GM19452 (cell line): ENCODE measurements around the gene TLE3.

Experiments used
- ATAC-seq: cut with Tn5 transposase; IDR thresholded peaks from one replicate; pipeline ENCODE4 v1.9.1; 2021; ENCODE audit not compliant: unreplicated experiment

Gene TLE3

GRCh38 chr15:70084461-70084860, 13.3 kb downstream of the TLE3 start:
- no peak for ATAC-seq

DNA sequence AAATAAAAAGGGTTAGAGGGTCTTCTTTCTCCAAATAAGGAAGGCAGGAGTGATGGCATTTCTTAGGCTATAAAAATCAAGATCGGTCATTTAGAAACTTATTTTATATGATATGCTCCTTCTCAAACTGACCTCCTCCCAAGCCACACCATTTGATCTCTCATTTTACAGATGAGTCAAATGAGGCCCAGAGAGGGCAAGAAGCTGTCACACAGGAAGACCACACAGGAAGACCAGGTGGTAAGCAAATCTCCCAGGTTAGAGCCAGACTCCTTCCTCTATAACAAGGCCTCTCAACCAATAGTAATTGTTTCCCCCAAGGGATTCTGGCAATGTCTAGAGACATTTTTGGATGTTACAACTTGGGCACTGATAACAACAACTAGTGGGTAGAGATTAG, 13.8 kb downstream of the TLE3 start:
- peak; percentile 77 for ATAC-seq

GRCh38 chr15:70083418-70083817, 14.3 kb downstream of the TLE3 start:
- ATAC-seq, result no peak

DNA sequence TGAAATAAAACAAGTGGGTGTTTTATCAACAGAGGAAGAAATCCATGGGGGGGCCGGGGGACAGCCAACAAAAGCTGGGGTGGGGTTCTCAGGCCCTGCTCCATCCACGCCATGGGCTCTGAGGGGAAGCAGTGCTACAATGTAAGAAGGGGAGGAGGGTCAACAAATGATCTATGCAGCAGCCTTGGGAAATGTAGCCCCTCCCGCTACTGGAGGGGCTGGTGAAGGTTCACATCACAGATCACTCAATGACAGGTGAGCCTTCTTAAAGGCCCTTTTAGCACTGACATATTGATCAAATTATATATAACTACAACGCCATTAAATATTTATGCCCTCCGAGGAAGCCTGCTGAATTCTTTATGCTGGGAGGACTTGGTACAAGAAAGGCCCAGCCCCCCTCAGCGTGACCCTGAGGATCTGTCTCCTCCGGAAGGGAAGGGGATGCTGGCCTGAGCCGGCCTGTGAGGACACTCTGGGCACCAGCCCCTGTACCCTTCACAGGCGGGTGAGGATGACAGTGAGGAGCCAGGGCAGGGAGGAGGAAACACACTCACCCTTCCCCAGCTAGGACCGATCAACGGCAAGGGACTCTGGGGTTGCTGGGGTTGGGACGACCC, 15.3 kb downstream of the TLE3 start:
- ATAC-seq, result no peak

DNA sequence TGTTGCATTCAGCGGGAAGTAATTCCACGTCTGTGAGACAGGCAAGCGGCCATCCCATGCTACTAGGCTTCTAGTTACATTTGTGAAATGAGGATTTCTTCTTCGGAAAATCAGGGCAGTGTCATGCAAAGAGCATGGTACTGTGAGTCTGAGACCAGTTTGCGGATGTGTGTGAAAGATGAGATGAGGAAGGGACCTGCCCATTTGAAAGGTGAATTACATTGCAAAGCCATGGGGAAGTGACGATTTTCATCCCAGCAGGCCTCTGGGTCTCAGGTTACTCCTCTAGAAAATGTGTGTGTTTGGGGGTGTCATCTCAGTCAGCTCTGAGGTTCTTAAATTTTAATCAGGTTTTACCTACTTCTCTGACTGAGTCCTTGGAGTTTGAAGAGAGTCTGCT, 16.1 kb downstream of the TLE3 start:
- no peak for ATAC-seq

GRCh38 chr15:70080347-70080746, 17.4 kb downstream of the TLE3 start:
- ATAC-seq, result no peak

GRCh38 chr15:70079888-70080287, 17.8 kb downstream of the TLE3 start:
- ATAC-seq, result no peak

- ATAC-seq, result no peak
Measured at GRCh38 chr15:70078578-70079417, 18.9 kb downstream of the TLE3 start.

- ATAC-seq, result no peak
Measured at GRCh38 chr15:70077188-70078147, 20.2 kb downstream of the TLE3 start.

DNA sequence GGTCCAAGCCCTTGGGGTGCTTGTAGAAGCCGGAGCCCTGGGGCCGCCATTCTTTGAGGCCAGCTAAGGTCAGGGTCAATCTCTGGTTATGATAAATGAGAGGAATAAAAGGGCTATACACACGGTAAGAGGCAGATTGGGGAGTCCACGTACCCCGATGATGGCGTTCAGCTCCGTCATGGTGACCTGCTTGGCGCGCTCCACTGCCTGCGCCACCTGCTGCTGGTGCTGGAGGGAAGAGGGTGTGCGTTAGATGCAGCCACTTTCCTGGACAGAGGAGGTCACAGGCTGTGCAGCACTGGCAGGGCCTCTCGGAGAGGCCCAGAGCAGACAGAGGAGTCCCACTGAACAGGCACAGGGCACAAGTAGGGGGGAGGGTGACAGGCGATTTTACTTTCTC, 23.3 kb downstream of the TLE3 start:
- ATAC-seq, result no peak

DNA sequence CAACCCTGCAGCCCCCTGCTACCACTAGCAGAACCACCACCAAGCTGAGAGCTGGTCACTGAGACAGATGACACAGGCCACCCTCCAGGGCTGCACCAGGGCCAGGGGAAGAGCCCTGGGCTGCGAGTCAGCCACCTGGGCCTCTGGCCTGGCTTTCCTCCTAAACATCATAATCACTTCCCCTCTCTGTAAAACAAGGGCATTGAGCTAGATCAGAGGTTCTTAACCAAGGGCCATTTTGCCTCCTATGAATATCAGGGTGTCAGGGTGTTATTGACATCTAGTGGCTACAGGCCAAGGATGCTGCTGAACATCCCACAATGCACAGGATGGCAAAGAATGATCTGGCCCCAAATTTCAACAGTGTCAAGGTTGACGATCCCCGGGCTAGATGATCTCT, 25.2 kb downstream of the TLE3 start:
- no peak for ATAC-seq

GRCh38 chr15:70071799-70072198, 25.9 kb downstream of the TLE3 start:
- ATAC-seq, result no peak

DNA sequence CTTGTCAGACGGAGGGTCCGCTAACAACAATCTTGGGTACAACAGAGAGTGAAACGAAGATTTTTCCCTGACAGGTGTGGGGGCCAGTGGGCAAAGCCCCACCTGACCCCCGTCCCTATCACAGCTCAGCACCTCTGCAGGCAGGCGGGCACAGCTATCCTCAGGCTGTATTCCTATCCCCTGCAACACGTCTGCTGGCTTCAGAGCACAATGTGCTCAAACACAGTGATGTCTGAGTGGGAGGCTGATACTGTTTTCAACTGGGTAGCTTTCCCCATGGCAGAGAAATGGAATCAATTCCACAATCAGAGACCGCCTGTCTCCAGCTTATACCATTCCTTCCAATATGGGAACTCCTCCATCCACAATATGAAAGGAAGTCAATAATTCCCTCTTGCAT, 28.0 kb downstream of the TLE3 start:
- ATAC-seq, result no peak

- no peak for ATAC-seq
Measured at GRCh38 chr15:70068783-70069565, 28.7 kb downstream of the TLE3 start.

GRCh38 chr15:70067681-70068080, 30.0 kb downstream of the TLE3 start:
- ATAC-seq, result no peak

- ATAC-seq, result no peak
Measured at GRCh38 chr15:70067011-70067410, 30.7 kb downstream of the TLE3 start.

- ATAC-seq, result no peak
Measured at GRCh38 chr15:70066447-70066846, 31.3 kb downstream of the TLE3 start.

GRCh38 chr15:70066004-70066403, 31.7 kb downstream of the TLE3 start:
- ATAC-seq, result no peak

- ATAC-seq, result no peak
Measured at GRCh38 chr15:70065006-70065722, 32.6 kb downstream of the TLE3 start.

DNA sequence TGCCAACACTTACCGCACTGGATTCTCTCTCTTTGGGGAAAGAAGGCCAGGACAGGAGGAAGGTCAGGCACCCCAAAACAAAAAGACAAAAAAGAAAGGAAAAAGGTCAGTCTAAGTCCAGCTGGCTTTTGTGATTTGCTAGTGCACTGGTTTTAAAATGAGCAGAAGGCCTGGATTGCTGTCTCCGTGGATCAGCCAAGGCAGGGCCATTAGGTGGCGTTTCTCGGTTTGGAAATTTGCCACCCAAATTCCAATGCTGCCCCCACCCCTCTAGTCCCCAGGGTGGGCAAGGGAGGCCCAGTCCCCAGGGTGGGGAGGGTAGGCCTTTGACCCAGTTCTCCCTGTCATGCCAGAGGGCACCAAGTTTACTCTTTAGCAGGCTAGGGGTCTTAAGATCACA, 33.3 kb downstream of the TLE3 start:
- ATAC-seq, result no peak
